Measurements from ENCODE around the gene HBB. TPM values are rescaled to one million over a fixed set of nuclear protein-coding genes. Genes with fewer than 3 reads are reported as not detected.

Gene HBB
- polyA plus RNA-seq, 3 donors: 3.0 to 298 (median 278) TPM

- no peak for DNase-seq
- no peaks in the 10 kb centered on the region for H3K27me3 ChIP-seq (ENCODE audit: control insufficient read depth in 2 of 2, insufficient read depth in 2 of 2, low read length in 2 of 2)
- Mint-ChIP-seq H3K4me3 (no peak overlapping the region), H3K27ac (no peak overlapping the region), H3K9me3 (no peaks in the 10 kb centered on the region), H3K27me3 (ENCODE audit: low read depth in 3 of 3) (peaks cover 0 to 1% (median 0%) of the 10 kb centered on the region in 3 donors), H3K4me1 (peaks cover 7% of the 10 kb centered on the region), H3K36me3 (no peaks in the 10 kb centered on the region)
- WGBS (ENCODE audit: insufficient coverage): 50% methylated on average over 2 of the region's 3 CpGs
- no peak for TF ChIP-seq CTCF (IDR thresholded peaks at IDR 0.05)
- H3K9me3 ChIP-seq (replicated peaks in 1 of 2; ENCODE audit: control insufficient read depth in 1 of 2, insufficient read depth in 1 of 2, low read length in 2 of 2): no peaks in the 10 kb centered on the region
- H3K4me3 ChIP-seq (replicated peaks in 1 of 3; ENCODE audit: low read depth in 2 of 3, low read length in 3 of 3): no peak overlapping the region
- H3K4me2 ChIP-seq (replicated peaks; ENCODE audit: extremely low read depth, low read length, poor library complexity, severe bottlenecking): no peak overlapping the region
- no peaks in the 10 kb centered on the region for H3K36me3 ChIP-seq (replicated peaks in 1 of 2; ENCODE audit: control insufficient read depth in 1 of 2, insufficient read depth in 2 of 2, low read length in 2 of 2)
- no peak overlapping the region for H2AFZ ChIP-seq (ENCODE audit: insufficient read depth, low read depth, low read length, poor library complexity, severe bottlenecking)
- no peaks in the 10 kb centered on the region for H3K79me2 ChIP-seq (ENCODE audit: insufficient read depth, low read length)
- intact Hi-C loops (cut with micrococcal nuclease): no loop called here
- H3K9ac ChIP-seq (ENCODE audit: insufficient read depth, low read length, poor library complexity, severe bottlenecking): no peak overlapping the region
- no peaks in the 10 kb centered on the region for H3K4me1 ChIP-seq (ENCODE audit: control insufficient read depth in 1 of 2, insufficient read depth in 2 of 2, low read length in 2 of 2)
- no peak overlapping the region for H3K27ac ChIP-seq (ENCODE audit: low read depth in 1 of 2, low read length in 2 of 2)
- H4K20me1 ChIP-seq (ENCODE audit: insufficient read depth, low read length): no peaks in the 10 kb centered on the region
Observed at GRCh38 chr11:5232176-5232575, 5.3 kb upstream of the HBB start.

- H3K4me3 Mint-ChIP-seq: no peak overlapping the region
Observed at GRCh38 chr11:5231111-5231510, 4.2 kb upstream of the HBB start.

More at GRCh38 chr11:5231111-5231510, 4.2 kb upstream of the HBB start:
- Histone ChIP-seq H3K9ac (ENCODE audit: insufficient read depth, low read length, poor library complexity, severe bottlenecking) (no peak overlapping the region), H3K27ac (ENCODE audit: low read depth in 1 of 2, low read length in 2 of 2) (no peak overlapping the region), H3K79me2 (ENCODE audit: insufficient read depth, low read length) (no peaks in the 10 kb centered on the region), H3K4me2 (replicated peaks; ENCODE audit: extremely low read depth, low read length, poor library complexity, severe bottlenecking) (no peak overlapping the region), H4K20me1 (ENCODE audit: insufficient read depth, low read length) (no peaks in the 10 kb centered on the region), H3K4me3 (replicated peaks in 1 of 3; ENCODE audit: low read depth in 2 of 3, low read length in 3 of 3) (no peak overlapping the region), H3K9me3 (replicated peaks in 1 of 2; ENCODE audit: control insufficient read depth in 1 of 2, insufficient read depth in 1 of 2, low read length in 2 of 2) (no peaks in the 10 kb centered on the region), H3K36me3 (replicated peaks in 1 of 2; ENCODE audit: control insufficient read depth in 1 of 2, insufficient read depth in 2 of 2, low read length in 2 of 2) (no peaks in the 10 kb centered on the region), H2AFZ (ENCODE audit: insufficient read depth, low read depth, low read length, poor library complexity, severe bottlenecking) (no peak overlapping the region), H3K27me3 (ENCODE audit: control insufficient read depth in 2 of 2, insufficient read depth in 2 of 2, low read length in 2 of 2) (no peaks in the 10 kb centered on the region), H3K4me1 (ENCODE audit: control insufficient read depth in 1 of 2, insufficient read depth in 2 of 2, low read length in 2 of 2) (no peaks in the 10 kb centered on the region)
- WGBS (ENCODE audit: insufficient coverage): no CpG with 5 or more reads among the region's 2 CpGs
- Mint-ChIP-seq H3K4me1 (peaks cover 7% of the 10 kb centered on the region), H3K27ac (no peak overlapping the region), H3K36me3 (no peaks in the 10 kb centered on the region), H3K9me3 (no peaks in the 10 kb centered on the region), H3K27me3 (ENCODE audit: low read depth in 3 of 3) (peaks cover 0 to 1% (median 0%) of the 10 kb centered on the region in 3 donors)
- intact Hi-C loops (cut with micrococcal nuclease): no loop called here
- no peak for DNase-seq
- no peak for TF ChIP-seq CTCF (IDR thresholded peaks at IDR 0.05)
